Fibroblast of skin of left quadriceps (primary cell): ENCODE results near the gene FGFRL1.
"Not testable (repeated sequence)": the region's sequence is repeated elsewhere in the genome, so short reads cannot be mapped to it uniquely, and the experiment has no call there.

ENCODE experiments used
- DNase-seq, 2 experiments: peaks; one replicate each; pipeline ENCODE4 v3.0.0-alpha.2; 2013; ENCODE audit warnings: low read depth in 2 of 2

FGFRL1 gene

GRCh38 chr4:992297-993110 is 18.9 kb upstream of the FGFRL1 start:
- no peak for DNase-seq

- no peak for DNase-seq
These were observed 18.1 kb upstream of the FGFRL1 start, which contains the start of gene SLC26A1 for GRCh38 chr4:993111-994029. Gene SLC26A1 (minus strand): TSS chr4:993404. CDS start chr4:991703, 1,701 bp downstream.

GRCh38 chr4:995311-996026 is 16.0 kb upstream of the FGFRL1 start:
- DNase-seq = no peak

- DNase-seq = no peak
These were observed 15.1 kb upstream of the FGFRL1 start for GRCh38 chr4:996030-996996.

- DNase-seq = no peak
These were observed 14.4 kb upstream of the FGFRL1 start for GRCh38 chr4:996997-997374.

GRCh38 chr4:997375-998071 is 13.9 kb upstream of the FGFRL1 start:
- DNase-seq = no peak

- DNase-seq = no peak
These were observed 13.2 kb upstream of the FGFRL1 start for GRCh38 chr4:998096-998691.

GRCh38 chr4:999240-999863 is 12.1 kb upstream of the FGFRL1 start:
- DNase-seq = not testable (repeated sequence)

- DNase-seq = no peak
These were observed 11.5 kb upstream of the FGFRL1 start for GRCh38 chr4:999882-1000425.

GRCh38 chr4:1000686-1001260 is 10.7 kb upstream of the FGFRL1 start:
- DNase-seq = no peak

GRCh38 chr4:1001561-1002130 is 9.8 kb upstream of the FGFRL1 start:
- DNase-seq = no peak

- no peak for DNase-seq
These were observed 9.2 kb upstream of the FGFRL1 start for GRCh38 chr4:1002131-1002630.

GRCh38 chr4:1002631-1003251 is 8.7 kb upstream of the FGFRL1 start:
- DNase-seq = no peak

GRCh38 chr4:1003271-1004070 is 8.0 kb upstream of the FGFRL1 start:
- DNase-seq = no peak

- no peak for DNase-seq
These were observed 7.4 kb upstream of the FGFRL1 start for GRCh38 chr4:1004071-1004418.

- DNase-seq = no peak
These were observed 6.6 kb upstream of the FGFRL1 start for GRCh38 chr4:1004557-1005485.
